ENCODE results near the gene CFAP100.

Gene CFAP100

DNA sequence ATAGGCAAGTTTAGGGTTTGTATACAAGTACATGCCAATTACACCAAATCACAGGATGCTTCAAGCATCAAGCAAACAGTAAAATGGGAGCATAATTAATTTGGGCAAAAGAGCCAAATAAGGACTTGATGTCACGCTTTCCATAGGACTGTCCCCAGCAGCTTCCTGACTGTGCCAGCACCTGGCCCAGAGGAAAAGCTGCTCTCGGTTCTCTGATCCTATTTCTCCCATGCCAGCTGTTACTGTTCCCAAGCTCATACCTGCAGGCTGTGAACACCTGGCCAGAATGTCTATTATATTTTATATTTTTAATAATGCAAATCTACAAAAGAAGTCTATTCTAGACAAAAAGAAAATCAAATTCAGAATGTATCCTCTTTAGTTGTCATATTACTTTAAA lies 68.8 kb downstream of the CFAP100 start:
- DNase-seq (ENCODE audit: low read depth) = no peak

GRCh38 chr3:126464093-126464492 lies 69.4 kb downstream of the CFAP100 start:
- DNase-seq (ENCODE audit: low read depth) = no peak

DNA sequence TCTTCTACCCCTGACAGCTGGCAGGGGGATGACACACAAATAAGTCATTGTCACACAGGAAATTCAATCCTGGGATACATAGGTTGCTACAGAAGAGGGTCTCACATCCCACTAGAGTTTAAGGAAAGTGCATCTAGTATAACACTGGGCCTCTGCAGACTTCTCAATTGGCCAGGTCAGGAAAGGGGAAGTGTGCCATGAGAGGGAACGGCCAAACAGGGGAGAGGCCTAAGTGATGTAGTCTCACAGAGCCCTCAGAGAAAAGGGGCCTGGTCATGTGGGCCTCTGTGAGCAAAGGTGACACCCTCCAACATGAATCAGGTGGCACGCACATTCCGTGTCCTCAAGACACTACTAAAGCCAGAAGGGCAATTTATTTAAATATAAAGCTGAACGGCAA lies 69.8 kb downstream of the CFAP100 start:
- DNase-seq (ENCODE audit: low read depth) = no peak

GRCh38 chr3:126464997-126465396 lies 70.3 kb downstream of the CFAP100 start:
- DNase-seq (ENCODE audit: low read depth) = no peak

- DNase-seq (ENCODE audit: low read depth) = no peak
These were observed 71.3 kb downstream of the CFAP100 start for GRCh38 chr3:126465928-126466544.

- no peak for DNase-seq (ENCODE audit: low read depth)
These were observed 72.3 kb downstream of the CFAP100 start for GRCh38 chr3:126466886-126467610.

DNA sequence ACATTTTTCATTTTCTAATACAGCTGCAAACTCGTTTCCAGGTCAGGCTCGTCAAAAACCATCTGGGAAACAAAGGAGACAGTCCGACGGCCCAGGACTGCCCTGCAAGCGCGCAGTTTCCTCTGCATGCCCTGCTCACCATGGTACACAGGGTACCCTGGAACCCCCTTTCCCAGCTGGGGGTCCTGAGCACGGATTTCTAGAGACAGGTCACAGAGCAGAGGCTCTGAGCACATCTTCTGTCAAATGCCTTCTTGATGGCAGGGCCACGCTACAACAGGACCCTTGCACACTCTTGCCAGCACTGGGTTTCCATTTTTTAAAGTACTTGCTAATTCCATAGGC lies 72.9 kb downstream of the CFAP100 start:
- no peak for DNase-seq (ENCODE audit: low read depth)

DNA sequence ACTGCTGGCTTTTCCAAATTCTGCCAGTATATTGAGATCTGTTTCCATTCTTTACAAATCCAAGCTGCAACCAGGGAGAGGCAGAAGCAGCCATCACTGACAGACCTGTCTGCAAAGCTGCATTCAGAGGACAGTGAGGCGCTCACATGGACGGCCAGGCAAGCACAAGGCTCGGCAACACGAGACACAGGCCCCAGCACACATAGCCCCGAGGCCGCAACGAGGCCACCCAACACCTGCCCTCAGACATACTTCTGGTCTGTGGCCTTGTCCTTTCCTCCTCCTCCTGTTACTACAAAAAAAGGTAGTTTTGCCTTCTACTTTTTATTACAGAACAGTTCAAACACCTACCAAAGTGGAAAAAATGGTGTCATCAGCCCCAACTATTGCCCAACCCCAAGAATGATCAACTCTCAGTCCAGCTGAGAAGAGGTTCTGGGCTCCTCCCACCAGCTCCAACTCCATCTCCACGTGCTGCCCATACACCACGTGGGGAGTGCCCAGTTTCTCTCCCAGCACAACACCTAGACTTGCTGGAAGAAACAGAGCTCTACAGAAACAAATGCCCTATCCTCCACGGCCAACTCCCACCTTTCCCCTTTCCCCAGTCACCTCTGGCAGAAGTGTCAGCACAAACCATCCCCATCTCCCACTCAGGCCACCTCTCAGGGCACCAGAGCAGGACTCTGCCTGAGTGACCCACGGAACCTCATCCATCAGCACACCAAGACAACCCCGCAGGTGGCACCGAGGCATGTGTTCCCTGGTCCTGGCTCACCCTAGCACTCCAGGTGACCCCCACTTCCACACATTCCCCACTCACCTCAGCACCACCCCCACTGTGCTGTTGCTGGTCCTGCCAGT lies 73.6 kb downstream of the CFAP100 start:
- no peak for DNase-seq (ENCODE audit: low read depth)

GRCh38 chr3:126469479-126469878 lies 74.8 kb downstream of the CFAP100 start:
- DNase-seq (ENCODE audit: low read depth) = no peak

- no peak for DNase-seq (ENCODE audit: low read depth)
These were observed 77.7 kb downstream of the CFAP100 start for GRCh38 chr3:126472277-126473006.

GRCh38 chr3:126473292-126474168 lies 78.8 kb downstream of the CFAP100 start:
- no peak for DNase-seq (ENCODE audit: low read depth)

DNA sequence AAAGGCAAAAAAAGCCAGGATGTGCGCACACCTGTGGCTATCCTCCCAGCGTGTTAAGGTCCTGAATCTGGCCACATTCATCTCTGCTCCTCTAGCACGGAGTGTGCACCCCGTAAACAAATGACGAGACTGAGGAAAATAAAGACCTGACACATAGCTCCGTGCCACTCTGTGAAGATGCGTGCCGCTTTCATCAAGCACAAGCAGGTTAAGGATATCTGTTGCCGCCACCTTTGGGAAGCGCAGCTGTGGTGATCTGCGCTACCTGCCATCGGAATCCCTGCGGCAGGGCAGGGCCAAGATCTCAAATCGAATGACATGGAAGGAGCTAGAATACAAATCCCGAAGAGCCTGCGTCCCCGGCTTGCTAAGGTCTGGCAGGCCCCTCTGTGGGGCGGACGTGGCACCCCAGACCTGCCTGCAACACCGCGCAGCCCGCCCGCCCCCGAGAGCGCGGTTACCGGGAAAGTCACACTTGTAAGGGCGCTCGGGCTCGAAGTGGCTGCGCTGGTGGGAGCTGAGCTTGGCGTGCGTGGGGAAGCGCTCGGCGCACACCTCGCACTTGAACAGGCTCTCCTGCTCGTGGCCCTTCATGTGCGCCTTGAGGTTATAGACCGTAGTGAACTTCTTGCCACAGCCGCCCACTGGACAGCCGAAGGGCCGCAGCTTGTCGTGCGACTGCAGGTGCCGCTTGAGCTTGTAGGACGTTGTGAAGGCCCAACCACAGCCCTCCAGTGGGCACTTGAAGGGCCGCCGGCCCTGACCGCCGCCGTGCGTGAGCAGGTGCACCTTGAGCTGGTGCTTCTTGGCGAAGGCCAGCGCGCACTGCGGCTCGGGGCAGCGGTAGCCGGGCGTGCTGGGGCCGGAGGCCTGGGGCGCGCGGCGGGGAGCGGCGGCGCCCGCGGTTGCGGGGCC lies 80.0 kb downstream of the CFAP100 start:
- no peak for DNase-seq (ENCODE audit: low read depth)

DNA sequence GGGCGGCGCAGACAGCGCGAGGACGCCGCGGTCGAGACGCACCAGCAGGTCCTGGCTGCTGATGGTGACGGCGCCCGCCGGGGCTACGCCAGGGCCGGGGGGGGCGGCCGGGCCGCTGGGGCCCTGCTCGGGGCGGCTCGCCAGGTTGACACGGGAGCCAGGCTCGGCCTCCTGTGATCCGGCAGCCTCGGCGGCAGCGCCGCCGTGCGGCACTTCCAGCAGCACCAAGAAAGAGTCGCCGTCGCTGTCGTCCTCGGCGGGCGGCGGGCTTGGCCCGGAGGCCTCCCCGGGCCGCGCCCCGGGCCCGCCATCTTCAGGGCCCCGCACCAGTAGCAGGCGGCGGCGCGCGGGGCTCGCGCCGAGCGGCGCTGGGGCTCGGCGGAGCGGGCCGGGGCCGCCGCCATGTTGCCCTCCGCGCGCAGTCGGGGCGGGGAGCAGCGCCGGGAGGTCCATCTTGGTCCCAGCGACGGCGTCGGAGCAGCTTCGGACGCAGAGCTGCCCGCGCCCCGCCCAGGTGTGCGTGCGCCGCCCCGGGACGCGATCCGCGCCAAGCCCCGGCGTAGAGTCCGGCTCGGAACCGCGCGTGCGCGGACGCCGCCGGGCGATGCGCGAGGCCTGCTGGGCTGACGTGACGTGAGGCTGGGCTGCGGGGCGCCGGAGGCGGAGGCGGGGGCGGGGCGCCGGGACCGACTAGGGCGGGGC lies 80.9 kb downstream of the CFAP100 start, which contains the start of gene ZXDC:
Gene ZXDC (minus strand): TSS at position 479 of the 702 bp plus-strand sequence. CDS start 26 bp downstream, at position 453.
- peak; percentile 64 for DNase-seq (ENCODE audit: low read depth)

- DNase-seq (ENCODE audit: low read depth) = no peak
These were observed 81.7 kb downstream of the CFAP100 start for GRCh38 chr3:126476166-126477060.

GRCh38 chr3:126477061-126477380 lies 82.3 kb downstream of the CFAP100 start:
- DNase-seq (ENCODE audit: low read depth) = no peak

DNA sequence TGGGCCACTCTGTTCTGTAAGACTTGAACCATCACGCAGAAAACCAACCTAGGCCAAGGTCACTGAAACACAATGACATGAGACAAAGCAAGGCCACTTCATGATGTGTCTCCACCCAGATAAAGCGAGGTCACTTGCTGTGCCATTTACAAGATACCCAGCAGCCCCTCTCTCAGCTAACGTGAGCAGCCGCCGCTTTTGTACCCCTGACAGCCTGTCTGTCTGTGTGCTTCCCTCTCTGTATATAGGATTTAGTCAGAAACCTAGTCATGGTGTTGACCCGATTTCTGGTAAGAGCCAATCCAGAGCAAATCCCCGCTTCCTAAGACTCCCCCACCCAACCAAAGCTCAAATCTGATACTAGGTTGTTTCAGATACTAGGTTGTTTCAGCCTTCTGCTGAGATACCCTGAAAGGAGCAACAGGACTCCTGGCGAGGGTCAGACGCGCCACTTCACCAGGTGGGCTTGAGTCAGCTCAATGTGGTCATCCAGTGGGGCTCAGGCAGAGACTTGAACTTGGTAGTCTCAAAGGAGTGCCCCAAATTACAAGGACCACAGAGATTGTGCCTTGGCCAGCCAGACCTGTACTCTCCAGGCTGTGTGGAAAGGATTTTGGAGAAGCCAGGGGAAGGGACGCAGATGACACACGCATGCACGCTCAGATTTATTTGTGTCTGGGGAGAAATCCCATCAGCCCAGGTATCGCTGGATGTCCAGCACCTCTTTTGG lies 84.0 kb downstream of the CFAP100 start:
- no peak for DNase-seq (ENCODE audit: low read depth)

DNA sequence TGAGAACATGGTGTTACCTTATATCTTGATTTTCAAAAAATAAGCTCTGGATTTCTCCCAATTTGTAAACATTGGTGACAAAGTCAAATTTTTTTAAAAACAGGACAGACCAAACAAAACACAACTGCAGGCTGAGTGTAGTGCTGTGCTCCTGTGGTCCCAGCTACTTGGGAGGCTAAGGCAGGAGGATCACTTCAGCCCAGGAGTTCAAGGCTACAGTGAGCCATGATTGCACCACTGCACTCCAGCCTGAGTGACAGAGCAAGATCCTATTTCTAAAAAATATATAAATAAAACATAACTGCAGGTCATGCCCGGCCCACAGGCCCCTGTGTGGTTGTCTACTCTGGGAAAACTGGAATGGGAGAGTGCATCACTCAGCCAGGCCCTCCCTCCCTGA lies 84.9 kb downstream of the CFAP100 start:
- no peak for DNase-seq (ENCODE audit: low read depth)

DNA sequence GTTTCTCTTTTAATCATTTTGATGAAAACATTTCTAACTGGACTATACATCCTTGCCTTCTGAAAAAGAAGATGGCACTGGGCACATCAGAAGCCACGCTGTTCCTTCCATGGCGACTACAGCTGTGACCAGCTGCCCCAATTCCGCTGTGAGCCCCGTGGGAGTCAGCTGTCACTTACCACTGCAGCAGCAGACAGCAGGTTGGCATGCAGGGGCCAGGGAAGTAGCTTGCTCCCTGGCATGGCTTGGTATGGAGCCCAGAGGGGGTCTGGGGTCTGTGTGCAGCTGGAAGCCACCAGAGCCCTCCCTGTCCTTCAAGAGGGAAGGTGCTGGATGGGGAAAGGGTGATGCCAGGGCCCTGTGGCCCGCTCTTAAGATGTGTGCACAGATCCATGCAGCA lies 85.5 kb downstream of the CFAP100 start:
- DNase-seq (ENCODE audit: low read depth) = no peak

Measured in HS-27A (cell line).